Measurements from ENCODE around the gene MRPL48.
"Not testable (repeated sequence)": the region's sequence is repeated elsewhere in the genome, so short reads cannot be mapped to it uniquely, and the experiment has no call there.

The MRPL48 gene

DNA sequence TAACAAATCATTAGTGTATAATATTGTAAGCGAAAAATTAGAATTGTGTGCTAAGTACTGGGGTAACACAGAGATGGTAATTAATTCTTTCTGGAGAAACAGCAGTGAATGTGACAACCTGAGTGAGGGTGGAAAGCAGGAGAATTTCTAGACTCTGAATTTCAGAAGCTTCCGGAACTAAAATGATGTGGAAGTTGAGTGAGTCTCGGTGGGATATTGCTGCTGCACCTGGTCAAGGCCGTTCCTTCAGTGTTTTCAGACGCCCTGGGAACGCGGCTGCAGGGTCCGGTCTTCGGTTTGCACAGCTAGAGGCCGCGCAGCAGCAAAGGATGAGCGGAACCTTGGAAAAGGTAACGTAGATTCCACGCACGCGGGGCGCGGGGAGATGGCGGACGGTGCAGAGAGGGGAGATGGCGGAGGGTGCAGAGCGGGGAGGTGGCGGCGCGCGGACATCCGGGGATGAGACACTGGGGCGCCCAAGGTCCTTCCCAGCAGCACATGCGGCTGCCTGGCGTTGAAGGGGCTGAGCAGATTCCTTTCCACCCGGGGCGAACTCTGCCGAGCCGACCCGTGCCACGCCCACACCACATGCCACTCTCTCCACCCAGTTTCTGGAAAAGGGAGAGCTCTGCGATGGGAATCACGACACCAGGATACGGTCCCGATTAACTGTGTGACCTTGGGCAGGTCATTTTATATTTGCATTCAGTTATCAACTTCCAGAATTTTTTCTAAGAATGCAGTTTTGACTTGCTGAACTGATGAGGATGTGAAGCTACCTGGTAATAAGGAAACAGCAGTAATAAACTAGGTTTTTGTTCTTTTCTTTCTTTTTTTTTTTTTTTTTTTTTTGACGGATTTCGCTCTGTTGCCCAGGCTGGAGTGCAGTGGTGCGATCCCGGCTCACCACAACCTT is at the start of gene MRPL48:
MRPL48 (plus strand) TSS at position 232 of the 916 bp plus-strand sequence; CDS start at position 330, 98 bp downstream.
- peak; percentile 97 to 98 for DNase-seq

- DNase-seq: no peak
Measured at GRCh38 chr11:73743045-73743444, 44.6 kb upstream of the MRPL48 start.

GRCh38 chr11:73746701-73747100 is 41.0 kb upstream of the MRPL48 start:
- DNase-seq: no peak

DNA sequence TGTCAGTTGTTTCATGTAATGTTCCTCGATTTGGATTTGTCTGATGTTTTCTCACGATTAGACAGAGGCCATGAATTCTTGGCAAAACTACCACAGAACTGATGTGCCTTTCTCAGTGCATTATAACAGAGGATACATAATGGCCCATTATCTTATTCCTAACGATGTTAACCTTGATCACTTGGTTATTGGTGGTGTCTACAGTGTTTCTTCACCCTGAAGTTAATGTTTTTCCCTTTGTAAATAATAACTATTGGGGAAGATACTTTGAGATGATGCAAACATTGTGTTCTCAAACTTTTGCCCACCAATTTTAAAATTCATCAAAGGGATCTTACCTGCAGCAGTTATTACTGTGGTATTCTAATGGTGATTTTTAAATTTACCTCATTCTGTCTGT is 39.9 kb upstream of the MRPL48 start:
- DNase-seq: no peak

- DNase-seq: no peak
Measured at GRCh38 chr11:73748300-73748699, 39.4 kb upstream of the MRPL48 start.

GRCh38 chr11:73749118-73749517 is 38.6 kb upstream of the MRPL48 start:
- DNase-seq: no peak

DNA sequence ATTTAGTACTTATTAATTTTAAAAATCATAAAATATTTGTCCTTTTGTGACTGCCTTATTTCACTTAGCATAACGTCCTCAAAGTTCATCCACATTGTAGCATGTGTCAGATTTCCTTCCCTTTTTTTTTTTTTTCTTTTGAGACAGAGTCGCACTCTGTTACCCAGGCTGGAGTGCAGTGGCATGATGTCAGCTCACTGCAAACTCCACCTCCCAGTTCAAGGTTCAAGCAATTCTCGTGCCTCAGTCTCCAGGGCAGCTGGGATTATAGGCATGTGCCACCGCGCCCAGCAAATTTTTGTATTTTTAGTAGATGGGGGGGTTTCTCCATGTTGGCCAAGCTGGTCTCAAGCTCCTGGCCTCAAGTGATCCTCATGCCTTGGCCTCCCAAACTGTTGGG is 37.4 kb upstream of the MRPL48 start:
- no peak for DNase-seq

GRCh38 chr11:73750862-73751261 is 36.8 kb upstream of the MRPL48 start:
- DNase-seq: not testable (repeated sequence)

GRCh38 chr11:73752216-73752867 is 35.3 kb upstream of the MRPL48 start:
- DNase-seq: no peak

DNA sequence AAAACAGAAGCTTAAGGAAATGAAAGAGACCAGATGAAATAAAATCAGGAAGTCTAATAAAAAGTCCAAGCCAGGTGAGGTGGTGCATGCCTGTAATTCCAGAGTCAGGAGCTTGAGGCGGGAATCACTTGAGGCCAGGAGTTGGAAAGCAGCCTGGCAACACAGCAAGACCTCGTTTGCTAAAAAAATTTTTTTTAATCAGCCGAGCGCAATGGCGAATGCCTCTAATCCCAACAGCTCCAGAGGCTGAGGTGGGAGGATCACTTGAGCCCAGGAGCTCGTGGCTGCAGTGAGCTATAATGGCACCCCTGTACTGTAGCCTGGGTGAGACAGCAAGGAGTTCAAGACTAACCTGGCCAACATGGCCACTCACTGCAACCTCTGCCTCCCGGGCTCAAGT is 34.8 kb upstream of the MRPL48 start:
- DNase-seq: no peak

DNA sequence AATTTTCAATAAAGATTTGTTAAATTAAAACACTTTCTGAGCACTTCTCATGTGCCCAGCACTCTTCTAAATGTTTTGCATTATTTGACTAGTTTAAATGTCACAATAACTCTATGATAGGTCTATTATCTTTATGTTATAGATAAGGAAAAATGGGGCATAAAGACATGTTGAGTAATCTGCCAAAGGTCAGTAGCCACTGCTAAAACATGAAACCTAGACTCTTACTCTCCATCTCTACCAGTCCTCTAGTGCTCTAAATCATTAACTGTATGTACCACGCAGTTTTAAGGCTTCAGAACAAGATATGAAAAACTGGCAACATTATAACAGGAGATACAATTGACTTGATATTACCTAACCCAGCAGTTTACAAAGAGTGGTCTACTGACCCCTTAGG is 33.7 kb upstream of the MRPL48 start:
- no peak for DNase-seq

GRCh38 chr11:73755670-73756069 is 32.0 kb upstream of the MRPL48 start:
- DNase-seq: no peak

DNA sequence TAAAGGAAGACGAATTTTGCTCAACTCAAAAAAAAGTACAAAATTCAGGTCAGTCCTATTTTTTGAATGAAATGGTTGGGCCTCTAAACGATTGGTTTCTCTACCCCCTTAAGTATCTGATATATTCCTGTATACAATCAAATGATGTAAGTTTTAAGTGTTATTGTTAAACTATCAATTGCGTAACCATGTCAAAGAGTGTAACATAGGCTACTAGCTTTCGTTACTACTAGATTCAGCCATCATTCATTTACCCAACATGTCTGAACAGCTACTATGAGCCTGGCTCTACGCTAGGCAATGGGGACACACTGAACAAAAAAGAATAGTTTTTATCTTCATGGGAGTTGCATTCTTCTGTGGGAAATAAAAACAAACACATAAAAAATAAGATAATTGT is 30.1 kb upstream of the MRPL48 start:
- DNase-seq: no peak

GRCh38 chr11:73758451-73758850 is 29.2 kb upstream of the MRPL48 start:
- DNase-seq: no peak

DNA sequence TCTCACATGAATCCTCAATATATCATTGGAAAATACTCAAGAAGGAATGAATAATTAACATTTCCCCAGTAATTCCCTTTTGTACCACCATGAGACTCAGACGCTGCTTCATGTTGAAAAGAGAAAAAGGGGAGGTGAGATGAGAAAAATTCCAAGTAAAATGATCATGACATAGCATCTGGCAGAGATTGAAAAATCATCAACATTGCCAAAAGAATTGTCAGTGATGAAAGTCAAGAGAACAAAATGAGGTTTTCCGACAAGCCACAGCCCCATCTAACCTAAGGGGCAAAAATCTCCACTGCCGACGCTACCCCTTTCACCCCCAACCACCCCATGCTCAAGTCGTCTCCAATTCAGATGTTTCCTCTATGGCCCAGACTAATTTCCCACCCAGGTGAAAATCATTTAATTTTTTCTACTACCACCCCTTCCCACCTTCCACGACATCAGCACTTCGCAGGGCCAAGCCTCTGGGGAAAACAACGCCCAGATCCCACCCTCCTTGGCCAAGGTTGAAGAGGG is 28.0 kb upstream of the MRPL48 start:
- peak in 1 of 2 experiments; percentile 3 for DNase-seq

DNA sequence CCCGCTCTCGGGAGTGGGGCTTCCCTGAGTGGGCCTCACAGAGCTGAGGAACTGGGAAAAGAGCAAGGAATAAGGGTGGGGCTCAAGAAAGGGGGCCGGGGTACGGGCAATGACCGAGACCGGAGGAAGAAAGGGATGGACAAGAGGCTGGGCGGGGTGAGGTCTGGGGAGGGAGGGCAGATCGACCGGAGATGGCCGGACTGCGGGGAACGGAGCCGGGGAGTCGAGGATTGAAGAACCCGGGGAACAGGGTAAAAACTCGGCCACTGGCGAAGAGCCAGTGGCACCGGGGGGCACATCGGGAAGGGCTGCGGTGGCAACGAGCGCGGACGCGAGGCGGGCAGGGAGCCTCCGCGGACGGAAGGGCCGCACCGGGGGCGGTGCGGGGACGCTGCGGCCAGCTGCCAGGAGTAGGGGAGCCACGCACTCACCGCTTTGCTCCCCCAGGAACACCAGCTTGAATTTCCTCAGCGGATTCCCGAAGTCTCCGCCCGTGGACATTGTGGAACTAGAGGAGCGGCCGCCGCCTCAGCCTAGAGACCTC is 27.5 kb upstream of the MRPL48 start:
- peak in 1 of 2 experiments; percentile 19 for DNase-seq

- peak; percentile 100 for DNase-seq
Measured at GRCh38 chr11:73760679-73761402, 26.8 kb upstream of the MRPL48 start, which contains the start of gene RAB6A. Gene RAB6A (minus strand): TSS chr11:73761074. CDS start chr11:73760635, 439 bp downstream.

GRCh38 chr11:73761403-73761945 is 26.2 kb upstream of the MRPL48 start:
- DNase-seq: no peak

DNA sequence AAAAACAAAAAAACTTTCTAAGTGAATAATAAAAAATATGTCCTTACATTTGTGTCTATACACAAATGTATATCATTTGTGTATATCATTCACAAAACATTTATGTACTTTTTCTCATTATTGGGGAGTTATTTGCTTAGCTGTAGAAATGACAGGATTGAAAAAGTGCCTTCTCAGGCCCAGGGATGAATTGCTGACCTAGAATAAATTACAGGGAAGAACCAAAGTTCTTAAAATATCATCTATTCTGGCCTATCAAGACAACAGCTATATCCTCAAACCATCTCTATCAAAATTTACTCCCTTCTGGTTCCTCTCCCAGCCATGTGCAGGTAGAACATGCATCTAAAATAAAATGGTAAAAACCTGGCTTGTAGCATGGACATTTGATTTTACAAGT is 24.9 kb upstream of the MRPL48 start:
- no peak for DNase-seq

DNA sequence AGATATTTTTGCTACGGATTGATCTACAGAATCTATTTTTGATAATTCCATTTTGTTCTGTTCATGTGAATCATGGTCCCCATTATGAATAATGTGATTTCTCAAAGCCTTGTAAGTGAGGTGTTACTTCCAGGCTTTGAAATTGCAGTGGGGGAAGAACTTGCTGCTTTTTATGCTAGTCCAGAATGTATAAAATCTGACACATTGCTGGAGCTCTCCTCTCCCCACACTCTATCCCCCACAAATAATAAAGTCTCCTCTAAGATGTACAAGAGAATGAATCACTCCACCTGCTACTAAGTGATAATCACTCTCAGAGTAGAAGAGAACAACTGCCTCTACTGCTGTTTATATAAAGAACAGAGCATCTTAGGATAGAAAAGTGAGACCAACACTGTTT is 20.9 kb upstream of the MRPL48 start:
- no peak for DNase-seq

GRCh38 chr11:73770811-73771210 is 16.9 kb upstream of the MRPL48 start:
- DNase-seq: not testable (repeated sequence)

All from SHP77 (cell line).